HG02763 (cell line): Measurements from ENCODE around the gene LTA4H.

Experiments
- ATAC-seq: cut with Tn5 transposase; IDR thresholded peaks from one replicate; pipeline ENCODE4 v1.9.1; 2021; ENCODE audit warnings: mild to moderate bottlenecking, moderate library complexity; ENCODE audit not compliant: unreplicated experiment

The LTA4H gene

DNA sequence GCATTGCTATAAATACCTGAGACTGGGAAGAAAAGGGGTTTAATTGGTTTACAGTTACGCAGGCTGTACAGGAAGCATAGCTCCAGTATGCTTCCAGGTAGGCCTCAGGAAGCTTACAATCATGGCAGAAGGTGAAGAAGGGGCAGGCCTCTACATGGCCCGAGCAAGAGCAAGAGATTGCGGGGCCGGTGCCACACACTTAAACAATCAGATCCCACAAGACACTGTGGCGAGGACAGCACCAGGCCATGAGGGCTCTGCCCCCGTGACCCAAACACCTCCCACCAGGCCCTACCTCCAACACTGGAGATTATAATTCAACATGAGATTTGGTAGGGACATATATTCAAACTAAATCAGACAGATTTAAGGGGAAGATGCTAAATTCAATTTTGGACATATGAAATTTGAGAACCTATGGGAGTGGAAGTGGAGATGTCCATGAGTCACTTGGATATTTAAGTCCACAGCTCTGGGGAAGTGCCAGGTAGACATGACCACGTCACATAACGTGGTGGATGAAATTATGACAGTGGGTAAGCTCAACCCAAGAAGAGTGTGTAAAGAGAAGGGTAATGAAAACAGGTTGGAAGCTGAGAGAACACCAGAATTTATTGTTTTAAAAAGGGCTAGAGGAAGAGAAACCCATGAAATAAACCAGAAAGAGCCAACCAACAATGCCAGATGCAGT is 1.5 kb upstream of the LTA4H start:
- ATAC-seq, result no peak

DNA sequence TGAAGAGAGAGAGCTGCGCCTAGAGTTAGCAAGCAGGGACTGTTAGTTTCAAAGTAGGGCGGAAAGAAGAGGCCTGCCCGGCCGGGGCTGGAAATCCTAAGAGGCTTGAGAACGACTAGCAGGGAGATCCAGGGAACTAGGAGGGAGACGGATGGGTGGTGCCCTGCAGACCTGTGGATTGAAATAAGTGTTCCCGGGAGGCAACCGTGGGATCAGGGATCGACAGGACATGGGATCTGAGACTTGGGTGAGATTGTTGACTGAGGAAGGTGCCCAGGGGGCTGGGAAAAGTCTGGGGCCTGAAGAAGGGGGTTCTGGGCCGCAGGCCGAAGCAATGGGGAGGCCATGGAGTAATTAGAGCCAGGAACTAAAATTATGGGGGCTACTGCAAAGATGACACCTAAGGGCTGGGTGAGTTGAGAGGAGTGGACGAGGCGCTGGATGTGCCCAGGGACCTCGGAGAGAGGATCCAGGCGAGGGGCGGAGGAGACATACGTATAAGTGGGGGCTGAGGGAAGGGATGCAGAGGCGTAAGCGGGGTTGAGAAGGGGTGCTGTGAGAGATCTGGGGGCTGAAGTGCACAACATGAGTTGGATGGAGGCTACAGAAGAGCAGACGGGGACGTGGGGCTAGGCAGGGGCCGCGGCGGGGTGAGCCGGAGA is 635 bp downstream of the LTA4H start:
- no peak for ATAC-seq

DNA sequence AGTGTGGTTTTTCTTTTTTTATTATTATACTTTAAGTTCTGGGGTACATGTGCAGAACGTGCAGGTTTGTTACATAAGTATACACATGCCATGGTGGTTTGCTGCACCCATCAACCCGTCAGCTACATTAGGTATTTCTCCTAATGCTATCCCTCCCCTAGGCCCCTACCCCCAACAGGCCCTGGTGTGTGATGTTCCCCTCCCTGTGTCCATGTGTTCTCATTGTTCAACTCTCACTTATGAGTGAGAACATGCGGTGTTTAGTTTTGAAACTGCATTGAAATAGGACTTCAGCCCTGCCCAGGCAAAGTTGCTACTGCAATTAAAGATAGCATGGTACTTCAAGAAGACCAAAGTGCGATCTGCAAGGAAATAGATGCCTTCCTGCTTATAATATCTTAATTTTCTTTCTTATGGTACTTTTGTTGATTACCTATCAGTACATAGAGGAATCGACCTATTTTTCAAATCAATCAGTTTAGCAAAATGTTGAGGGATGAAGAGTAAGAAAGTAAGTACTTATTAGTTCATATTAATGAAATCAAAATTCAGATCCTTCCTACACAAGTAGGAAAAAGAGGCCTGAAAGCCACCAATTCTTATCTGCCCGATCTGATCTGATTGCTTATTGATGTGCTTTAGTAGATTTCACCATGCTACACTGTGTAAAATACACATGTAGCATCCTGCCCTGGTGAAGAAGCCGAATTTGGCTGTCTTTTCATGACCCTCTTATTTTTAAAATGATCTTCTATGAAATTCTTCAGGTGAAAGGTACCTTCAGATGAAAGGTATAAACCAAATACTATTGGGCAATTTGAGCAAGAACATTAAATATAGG is 1.6 kb downstream of the LTA4H start:
- ATAC-seq, result no peak

DNA sequence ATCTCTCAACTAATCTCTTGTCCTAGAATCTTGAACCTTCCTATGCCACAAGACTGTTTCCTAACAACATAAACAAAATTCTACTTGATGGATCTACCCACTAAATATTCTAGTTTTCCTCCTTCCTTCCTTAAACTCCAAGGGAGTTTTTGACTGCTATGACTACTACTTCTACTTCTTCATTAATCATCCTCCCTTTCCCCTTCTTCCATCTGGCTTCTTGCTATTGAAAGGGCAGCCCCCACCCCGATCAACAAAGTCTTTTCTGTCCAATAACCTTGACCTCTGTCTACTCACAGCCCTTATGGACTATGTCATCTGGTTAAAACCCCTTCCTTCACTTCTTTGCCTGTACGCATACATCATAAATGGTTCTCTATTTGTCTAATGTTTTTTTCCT is 5.6 kb downstream of the LTA4H start:
- no peak for ATAC-seq

DNA sequence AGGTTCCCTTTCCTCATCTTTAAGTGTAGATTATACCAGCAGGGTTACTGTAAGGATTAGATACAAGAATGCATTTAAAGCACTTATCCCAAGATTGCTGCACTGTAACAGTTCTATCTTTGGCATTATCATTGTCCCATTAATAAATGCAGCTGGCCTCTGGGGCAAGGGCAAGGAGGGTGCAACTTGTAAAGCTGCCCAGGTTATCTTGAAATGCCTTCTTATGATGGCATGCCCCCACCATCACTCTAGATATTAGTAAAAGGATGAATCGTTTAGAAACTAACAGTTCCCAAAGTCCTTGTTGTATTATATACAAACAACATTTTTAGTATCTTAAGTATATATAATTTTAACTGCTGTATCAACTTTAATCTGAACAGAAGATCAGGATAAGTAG is 6.8 kb downstream of the LTA4H start:
- no peak for ATAC-seq

DNA sequence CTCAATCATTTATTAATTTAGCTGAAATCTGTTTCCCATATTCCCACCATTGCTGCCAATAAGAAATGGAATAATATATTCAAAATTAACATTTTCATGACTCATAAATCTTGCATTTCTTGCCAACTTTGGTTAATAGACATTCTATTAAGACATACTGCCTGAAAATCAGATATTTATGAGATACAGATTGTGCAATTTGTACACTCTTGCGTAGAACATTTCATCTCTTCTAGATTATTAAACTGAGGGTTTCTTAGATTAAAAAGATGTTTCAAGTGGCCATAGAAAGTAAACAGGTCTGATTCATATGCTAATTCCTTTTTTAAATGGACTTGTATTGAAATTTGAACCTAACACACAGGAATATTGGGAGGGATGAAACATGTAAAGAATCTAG is 9.1 kb downstream of the LTA4H start:
- no peak for ATAC-seq

DNA sequence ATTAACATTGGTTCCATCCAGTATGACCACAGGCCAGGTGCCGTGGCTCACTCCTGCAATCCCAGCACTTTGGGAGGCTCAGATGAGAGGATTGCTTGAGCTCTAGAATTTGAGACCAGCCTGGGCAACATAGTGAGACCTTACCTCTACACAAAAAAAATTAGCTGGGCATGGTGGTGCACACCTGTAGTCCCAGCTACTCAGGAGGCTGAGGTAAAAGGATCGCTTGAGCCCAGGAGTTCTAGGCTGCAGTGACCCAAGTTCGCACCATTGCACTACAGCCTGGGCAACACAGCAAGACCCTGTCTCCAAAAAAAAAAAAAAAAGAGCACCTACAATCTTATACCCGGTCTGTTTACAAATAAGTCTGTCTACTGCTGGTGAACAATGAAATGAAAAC is 9.9 kb downstream of the LTA4H start:
- ATAC-seq, result no peak

DNA sequence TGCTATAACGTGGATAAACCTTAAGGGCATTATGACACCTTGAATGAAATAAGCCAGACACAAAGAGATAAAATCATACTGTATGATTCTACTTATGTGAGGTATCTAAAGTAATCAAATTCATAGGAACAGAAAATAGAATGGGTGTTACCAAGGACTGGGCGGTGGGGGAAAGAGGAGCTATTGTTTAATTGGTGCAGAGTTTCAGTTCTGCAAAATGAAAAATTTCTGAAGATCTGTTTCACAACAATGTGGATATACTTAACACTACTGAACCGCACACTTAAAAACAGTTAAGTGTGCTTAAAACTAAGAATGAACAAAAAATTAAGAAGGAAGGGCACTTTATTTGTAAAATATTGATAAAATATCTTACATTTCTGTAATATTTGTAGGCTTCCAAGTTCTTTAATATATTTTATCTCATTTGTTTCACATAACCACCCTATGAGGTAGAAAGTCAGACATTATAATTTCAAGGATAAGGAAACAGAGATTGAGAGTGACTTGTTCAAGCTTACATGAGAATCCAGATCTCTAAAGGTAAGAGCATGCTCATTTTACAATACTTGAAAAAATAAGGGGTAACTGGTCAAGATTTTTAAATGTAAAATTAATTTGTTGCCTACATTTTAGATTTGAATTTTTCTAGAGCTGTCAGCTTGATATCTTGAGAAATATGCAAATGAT is 14.9 kb downstream of the LTA4H start:
- peak; percentile 85 for ATAC-seq

DNA sequence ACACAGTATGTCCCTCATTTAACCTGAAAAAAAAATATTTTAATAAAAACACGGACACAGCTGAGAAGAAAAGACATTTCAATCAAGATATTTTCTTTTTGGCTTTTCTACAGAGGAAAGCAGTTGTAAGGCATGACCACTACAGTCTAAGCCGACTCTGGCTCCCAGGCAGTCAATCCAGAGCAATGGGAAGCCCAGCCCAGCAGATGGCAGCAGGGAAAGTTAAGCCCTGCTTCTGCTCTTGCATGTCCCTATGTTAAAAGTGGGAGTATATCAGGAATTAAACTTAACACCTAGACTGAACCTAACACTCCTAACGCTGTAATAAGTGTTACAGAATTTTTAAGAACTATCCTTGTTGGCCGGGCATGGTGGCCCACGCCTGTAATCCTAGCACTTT is 19.7 kb downstream of the LTA4H start:
- no peak for ATAC-seq

DNA sequence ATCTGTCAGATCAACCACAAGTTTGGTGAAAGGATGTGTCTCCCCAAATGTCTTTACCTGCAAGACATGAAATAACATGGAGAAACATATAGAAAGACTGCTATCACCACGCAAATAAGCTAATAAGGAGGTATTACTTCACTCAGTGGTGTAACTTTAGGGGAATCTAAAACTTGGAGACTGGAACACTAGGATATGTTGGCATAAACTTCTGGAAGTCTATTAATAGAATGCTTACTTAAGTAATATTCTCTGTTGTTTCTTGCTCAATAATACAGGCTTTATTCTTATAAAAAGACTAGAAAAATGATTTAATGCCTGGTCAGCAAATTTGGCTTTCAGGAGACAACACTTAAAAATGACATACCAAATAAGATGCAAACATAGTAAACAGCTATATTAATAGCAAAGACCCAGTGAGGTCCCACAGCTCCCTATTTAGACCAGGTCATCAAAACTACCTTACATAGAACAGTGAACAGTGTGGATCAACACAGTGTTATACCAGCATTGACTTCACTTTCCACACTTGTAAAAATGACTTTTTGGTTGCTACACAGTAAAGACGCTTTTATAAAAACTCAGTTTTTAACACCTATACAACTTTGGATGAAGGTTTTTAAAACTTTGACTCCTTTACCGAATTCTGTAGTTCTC is 20.3 kb downstream of the LTA4H start:
- ATAC-seq, result no peak

DNA sequence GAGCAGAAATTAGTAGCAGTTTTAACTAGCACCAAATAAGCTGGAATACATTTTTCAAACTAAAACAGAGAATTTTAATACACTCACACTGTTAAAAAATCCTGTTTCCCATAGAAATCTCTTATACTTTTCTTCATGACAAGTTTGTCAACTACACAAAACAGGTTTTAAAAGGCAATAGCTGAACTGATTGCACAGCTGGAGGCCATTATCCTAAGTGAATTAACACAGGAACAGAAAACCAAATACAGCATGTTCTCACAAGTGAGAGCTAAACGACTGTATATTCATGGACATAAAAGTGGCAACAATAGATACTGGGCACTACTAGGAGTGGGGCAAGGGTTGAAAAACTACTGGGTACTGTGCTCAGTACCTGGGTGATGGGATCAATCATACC is 27.7 kb downstream of the LTA4H start:
- ATAC-seq, result no peak

DNA sequence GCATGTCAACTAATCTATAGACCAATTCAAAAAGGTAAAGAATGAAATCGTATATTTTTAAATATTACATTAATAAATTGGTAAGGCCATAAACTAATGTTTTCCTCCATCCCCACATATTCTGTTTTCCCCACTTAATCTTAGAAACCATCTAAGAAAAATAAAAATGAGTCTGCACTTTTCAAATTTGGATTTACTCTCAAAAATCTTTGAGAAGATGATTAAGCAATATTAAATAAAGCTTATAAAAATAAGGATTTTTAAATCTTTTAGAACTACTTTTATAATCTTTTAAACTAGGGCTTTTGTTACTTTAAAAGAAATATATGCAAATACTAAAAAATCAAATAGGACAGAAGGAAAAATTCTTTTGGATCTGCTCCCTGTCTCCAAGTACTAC is 28.7 kb downstream of the LTA4H start:
- no peak for ATAC-seq

DNA sequence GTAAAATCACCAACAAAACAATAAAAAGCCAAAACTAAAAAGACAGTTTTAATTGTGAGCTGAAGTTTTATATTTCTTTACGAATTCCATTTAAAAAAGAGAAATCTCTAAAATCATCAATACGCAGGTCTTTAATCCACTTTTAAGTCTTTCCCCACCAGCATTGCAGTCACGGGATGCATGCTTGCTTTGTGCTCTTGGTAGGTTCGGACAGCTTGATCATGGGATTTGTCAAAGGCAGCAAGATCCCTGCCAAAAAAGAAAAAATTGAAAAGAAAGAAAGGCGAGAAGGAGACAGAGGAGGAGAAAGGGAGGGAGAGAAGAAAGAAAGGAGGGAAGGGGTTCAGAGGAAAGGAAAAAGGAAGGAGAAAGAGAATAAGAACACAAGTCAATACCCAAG is 34.5 kb downstream of the LTA4H start:
- no peak for ATAC-seq

DNA sequence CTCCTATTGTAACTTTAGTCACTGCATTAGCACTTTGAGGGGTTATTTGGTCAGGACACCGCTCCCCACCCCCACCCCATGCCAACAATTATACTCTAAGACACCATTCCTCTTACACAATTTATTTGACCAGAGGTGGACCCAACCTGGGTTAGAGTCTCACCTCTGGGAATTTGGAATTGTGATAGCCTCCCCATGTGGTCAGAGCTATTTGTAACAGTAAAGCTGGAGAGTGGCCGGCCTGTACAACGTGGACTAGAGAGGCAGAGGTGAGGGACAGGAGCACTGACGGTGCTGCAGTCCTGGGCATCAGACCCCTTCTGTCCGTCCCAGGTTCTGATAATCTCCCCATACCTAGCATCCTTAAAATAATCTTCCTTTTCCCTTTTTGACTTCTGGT is 35.9 kb downstream of the LTA4H start:
- no peak for ATAC-seq

DNA sequence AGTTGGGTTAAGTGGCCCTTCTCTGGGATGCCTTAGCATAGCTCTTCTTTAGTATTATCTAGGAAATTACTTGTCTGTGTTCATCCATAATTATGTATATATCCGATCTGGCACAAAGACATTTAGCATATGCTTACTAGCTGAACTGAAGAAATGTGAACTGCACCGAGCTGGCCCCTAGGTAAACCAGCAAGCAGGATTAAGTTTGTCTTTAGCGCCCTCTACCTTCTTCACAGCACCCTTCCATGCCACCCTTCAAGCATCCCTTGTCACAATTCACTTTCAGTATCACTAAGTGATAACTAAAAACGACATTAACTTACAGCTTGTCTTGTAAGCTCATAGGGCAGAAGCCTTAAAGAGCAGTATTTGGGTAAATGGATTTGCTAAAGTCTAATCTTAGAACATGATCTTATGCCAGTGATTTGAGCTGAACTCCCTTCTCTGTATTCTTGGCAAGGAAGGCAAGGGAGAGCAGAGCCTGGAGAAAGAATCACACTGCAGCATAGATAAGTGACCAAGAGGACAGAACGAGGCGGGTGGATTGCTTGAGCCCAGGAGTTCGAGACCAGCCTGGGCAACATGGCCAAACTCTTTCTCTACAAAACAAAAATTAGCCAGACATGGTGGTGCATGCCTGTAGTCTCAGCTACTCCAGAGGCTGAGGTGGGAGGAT is 36.6 kb downstream of the LTA4H start:
- peak; percentile 84 for ATAC-seq

DNA sequence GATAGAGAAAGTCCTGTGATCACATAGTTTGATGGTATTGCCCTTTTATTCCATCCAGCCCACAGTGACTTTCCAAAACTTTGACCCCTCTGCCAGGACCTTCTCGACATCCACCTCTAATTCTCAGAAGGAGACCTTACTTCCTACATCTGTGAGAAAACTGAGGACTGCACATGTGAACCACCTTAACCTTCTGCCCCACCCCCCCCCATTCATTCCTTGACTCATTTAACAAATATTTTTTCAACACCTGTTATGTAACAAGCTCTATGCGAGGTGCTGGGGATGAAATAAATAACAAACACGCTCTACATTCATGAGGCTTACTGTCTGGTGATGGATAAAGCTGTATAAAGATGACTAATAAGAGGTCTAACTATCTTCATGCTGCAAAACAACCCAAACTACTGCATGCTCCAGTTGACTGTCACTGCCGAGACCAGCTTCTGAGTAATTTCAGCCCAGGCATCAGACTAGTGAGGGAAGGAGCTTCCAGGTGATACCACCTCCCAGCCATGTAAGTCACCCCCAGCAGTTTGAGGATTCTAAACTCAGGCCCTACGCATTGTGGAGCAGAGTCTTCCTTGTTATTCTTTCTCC is 37.4 kb downstream of the LTA4H start:
- no peak for ATAC-seq

DNA sequence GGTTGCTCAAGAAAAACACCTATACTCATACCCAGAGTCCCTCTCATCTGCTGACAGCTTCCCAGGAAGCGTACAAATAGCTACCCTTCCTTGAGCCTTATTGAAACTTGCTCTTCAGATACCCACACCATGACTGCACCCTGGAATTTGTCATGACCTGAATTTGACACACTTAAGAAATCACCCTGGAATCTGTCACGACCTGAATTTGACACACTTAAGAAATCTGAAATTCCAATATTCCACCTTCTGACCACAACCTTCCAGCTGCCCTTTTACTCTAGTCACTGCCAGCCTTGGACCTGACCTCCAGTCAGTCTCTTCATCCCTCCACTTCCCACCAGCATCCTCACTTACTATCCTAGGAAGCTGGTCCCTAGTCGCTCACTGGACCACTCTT is 38.1 kb downstream of the LTA4H start:
- no peak for ATAC-seq

DNA sequence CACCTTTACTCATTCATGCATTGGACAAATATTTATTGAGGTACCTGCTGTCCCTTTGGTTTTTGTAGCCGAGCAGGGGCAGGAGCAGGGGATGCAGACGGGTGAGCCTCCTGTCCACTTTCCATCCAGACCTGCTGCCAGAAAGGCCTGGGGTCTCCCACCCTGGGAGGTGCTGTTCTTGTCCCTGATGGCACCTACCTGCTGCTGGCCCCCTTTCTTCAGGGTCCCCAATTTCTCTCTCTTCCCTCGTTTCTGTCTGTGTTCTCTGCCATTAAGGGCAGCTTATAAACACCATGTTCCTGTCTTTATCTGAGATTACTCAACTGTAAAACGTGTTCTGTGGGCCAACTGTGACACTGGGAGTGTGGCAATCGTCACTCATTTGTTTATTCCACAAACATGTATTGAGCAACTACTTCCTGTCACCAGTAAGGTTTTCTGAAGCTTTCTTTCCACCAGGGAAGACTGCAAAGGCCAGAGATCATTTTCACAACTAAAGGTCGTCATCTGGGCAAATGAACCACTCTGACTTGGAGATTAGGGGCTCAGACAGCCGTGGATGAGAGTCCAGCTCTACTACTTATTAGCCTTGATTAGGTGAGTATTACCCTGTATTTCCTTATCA is 39.2 kb downstream of the LTA4H start, which contains the start of gene HAL:
Gene HAL, minus strand, starts transcription at position 311 of the 625 bp plus-strand sequence. CDS start 434 bp downstream, outside the sequence.
- no peak for ATAC-seq
